Measurements from ENCODE around the gene RYR3.

DNA sequence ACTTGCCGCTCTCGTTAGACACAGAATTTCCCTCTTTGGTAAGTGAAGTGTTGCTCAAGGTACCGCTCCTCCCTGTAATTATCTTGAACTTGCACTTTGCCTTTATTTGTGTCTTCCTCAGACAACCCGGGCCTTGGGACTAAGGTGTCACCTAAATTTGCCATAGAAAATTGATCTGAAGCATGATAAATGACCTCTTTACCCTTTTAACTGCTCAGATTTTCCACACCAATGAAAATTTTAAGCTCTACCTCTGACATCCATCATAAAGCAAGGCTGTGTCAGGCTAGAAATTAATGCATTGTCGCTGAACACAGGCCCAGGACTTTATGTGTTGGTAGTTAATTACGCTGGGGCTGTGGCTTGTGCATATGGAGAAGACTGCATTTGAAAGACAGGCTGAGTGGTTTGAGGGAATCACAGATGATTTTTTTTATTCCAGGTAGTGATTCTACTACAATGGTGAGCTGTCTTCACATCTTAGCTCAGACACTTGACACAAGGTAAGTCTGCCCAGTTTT lies 458.0 kb downstream of the RYR3 start:
- TF ChIP-seq, protein P1, sequence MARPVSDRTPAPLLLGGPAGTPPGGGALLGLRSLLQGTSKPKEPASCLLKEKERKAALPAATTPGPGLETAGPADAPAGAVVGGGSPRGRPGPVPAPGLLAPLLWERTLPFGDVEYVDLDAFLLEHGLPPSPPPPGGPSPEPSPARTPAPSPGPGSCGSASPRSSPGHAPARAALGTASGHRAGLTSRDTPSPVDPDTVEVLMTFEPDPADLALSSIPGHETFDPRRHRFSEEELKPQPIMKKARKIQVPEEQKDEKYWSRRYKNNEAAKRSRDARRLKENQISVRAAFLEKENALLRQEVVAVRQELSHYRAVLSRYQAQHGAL (CRISPR knock-in tag; IDR thresholded peaks at IDR 0.05; ENCODE audit: not compliant biosample characterization), result no peak
- TF ChIP-seq, protein P2, sequence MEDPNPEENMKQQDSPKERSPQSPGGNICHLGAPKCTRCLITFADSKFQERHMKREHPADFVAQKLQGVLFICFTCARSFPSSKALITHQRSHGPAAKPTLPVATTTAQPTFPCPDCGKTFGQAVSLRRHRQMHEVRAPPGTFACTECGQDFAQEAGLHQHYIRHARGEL (CRISPR knock-in tag; IDR thresholded peaks at IDR 0.05), result no peak

Data from HepG2 (cell line).